Osteocyte (in vitro differentiated cells): Measurements from ENCODE around the gene DNMBP. TPM values are rescaled to one million over a fixed set of nuclear protein-coding genes. Genes with fewer than 3 reads are reported as not detected.
A peak's percentile ranks its signal among the peaks of the same experiment; 100 is the strongest.

Source experiments
- DNase-seq: peaks from one replicate; pipeline ENCODE4 v3.0.0; 2021; ENCODE audit warnings: mixed read lengths; ENCODE audit not compliant: unreplicated experiment; ENCODE audit errors: extremely low spot score
- H3K27ac Mint-ChIP-seq: one replicate; pipeline ENCODE4 v1.8.0; 2021; ENCODE audit warnings: mild to moderate bottlenecking, mixed read lengths; ENCODE audit not compliant: unreplicated experiment
- H3K27me3 Mint-ChIP-seq: one replicate; pipeline ENCODE4 v1.8.0; 2021; ENCODE audit warnings: mixed read lengths; ENCODE audit not compliant: unreplicated experiment
- H3K36me3 Mint-ChIP-seq: one replicate; pipeline ENCODE4 v1.8.0; 2021; ENCODE audit warnings: mixed read lengths; ENCODE audit not compliant: unreplicated experiment
- H3K4me1 Mint-ChIP-seq: one replicate; pipeline ENCODE4 v1.8.0; 2021; ENCODE audit warnings: mixed read lengths; ENCODE audit not compliant: unreplicated experiment
- H3K4me3 Mint-ChIP-seq: one replicate; pipeline ENCODE4 v1.8.0; 2021; ENCODE audit warnings: mild to moderate bottlenecking, moderate library complexity, mixed read lengths; ENCODE audit not compliant: unreplicated experiment
- H3K9me3 Mint-ChIP-seq: one replicate; pipeline ENCODE4 v1.8.0; 2021; ENCODE audit warnings: mixed read lengths; ENCODE audit not compliant: unreplicated experiment
- total RNA-seq: library from RNA; stranded (reverse); gene quantifications from 2 replicates; pipeline ENCODE4 v1.2.1, GENCODE V29; 2021
- TF ChIP-seq, protein P1 (sequence below): fragments of 200-600 bp; sonication (generic); IDR thresholded peaks from 2 replicates; pipeline ENCODE4 v1.5.0; 2021; ENCODE audit warnings: antibody characterized with exemption, mild to moderate bottlenecking, moderate library complexity

The DNMBP gene
- total RNA-seq, 1 donor from 2014 or later, result 16.2 TPM

DNA sequence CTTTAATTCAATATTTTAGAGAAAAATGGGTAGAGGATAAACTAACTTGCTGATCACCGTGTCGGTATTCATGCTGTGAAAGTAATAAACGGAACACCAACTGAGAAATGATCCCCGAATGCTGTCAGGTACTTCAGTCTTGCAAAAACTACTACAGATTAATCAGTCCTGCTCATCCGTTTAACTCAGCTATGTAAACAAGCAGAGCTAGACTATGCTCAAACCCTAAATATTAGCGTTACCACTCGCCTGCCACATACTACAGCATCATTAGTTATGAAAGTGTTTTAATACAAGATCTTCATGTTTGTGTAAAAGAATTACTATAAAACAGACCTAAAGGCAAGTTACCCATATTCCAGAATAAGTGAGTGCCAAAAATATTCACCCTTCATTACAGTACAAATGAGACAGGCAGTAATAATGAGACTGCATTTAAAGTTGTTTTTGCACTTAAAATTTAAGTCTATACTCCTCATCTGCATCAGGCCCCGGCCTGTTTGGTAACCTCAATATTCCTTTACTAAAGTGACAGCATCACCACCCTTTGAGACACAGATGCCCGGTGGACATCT is 952 bp downstream of the DNMBP start:
- no peak for DNase-seq
- peaks cover 54% of the 10 kb centered on the region for H3K4me1 Mint-ChIP-seq
- TF ChIP-seq, protein P1, sequence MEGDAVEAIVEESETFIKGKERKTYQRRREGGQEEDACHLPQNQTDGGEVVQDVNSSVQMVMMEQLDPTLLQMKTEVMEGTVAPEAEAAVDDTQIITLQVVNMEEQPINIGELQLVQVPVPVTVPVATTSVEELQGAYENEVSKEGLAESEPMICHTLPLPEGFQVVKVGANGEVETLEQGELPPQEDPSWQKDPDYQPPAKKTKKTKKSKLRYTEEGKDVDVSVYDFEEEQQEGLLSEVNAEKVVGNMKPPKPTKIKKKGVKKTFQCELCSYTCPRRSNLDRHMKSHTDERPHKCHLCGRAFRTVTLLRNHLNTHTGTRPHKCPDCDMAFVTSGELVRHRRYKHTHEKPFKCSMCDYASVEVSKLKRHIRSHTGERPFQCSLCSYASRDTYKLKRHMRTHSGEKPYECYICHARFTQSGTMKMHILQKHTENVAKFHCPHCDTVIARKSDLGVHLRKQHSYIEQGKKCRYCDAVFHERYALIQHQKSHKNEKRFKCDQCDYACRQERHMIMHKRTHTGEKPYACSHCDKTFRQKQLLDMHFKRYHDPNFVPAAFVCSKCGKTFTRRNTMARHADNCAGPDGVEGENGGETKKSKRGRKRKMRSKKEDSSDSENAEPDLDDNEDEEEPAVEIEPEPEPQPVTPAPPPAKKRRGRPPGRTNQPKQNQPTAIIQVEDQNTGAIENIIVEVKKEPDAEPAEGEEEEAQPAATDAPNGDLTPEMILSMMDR, result no peak
- no peaks in the 10 kb centered on the region for H3K27me3 Mint-ChIP-seq
- H3K36me3 Mint-ChIP-seq, result no peaks in the 10 kb centered on the region
- peak overlapping the region; percentile 97 for H3K27ac Mint-ChIP-seq
- H3K4me3 Mint-ChIP-seq, result peak overlapping the region; percentile 90
- H3K9me3 Mint-ChIP-seq, result no peaks in the 10 kb centered on the region

DNA sequence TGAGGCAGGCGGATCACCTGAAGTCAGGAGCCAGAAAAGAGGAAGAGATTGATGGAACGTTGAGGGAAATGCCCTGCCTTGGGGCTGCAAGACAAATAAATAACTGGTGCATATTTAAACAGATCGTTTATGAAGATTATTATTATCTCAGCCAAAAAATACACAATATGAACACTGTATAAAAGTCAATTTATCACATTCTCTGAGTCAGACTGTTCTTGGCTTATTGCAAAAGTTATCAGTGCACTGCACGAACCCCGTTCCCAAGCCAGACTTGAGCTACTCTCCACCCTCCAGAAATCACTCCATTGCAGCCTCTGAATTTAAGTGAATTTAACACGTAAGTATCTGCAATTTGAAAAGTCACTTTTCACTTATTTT is 1.6 kb downstream of the DNMBP start:
- TF ChIP-seq, protein P1, result no peak
- Mint-ChIP-seq H3K27ac (peak overlapping the region; percentile 97), H3K4me1 (peaks cover 59% of the 10 kb centered on the region), H3K27me3 (no peaks in the 10 kb centered on the region), H3K4me3 (peak overlapping the region; percentile 90), H3K9me3 (no peaks in the 10 kb centered on the region), H3K36me3 (no peaks in the 10 kb centered on the region)
- no peak for DNase-seq

GRCh38 chr10:100007231-100008141 is 2.3 kb downstream of the DNMBP start:
- H3K4me1 Mint-ChIP-seq, result peaks cover 64% of the 10 kb centered on the region
- DNase-seq, result no peak
- H3K27me3 Mint-ChIP-seq, result no peaks in the 10 kb centered on the region
- no peaks in the 10 kb centered on the region for H3K9me3 Mint-ChIP-seq
- peak overlapping the region; percentile 97 for H3K27ac Mint-ChIP-seq
- H3K36me3 Mint-ChIP-seq, result no peaks in the 10 kb centered on the region
- TF ChIP-seq, protein P1, result no peak
- peak overlapping the region; percentile 90 for H3K4me3 Mint-ChIP-seq

GRCh38 chr10:100006243-100006886 is 3.4 kb downstream of the DNMBP start:
- TF ChIP-seq, protein P1, result no peak
- DNase-seq, result no peak
- no peaks in the 10 kb centered on the region for H3K36me3 Mint-ChIP-seq
- peaks cover 75% of the 10 kb centered on the region for H3K4me1 Mint-ChIP-seq
- no peaks in the 10 kb centered on the region for H3K27me3 Mint-ChIP-seq
- H3K27ac Mint-ChIP-seq, result peak overlapping the region; percentile 97
- no peaks in the 10 kb centered on the region for H3K9me3 Mint-ChIP-seq
- H3K4me3 Mint-ChIP-seq, result peak overlapping the region; percentile 63
